GM12878 (cell line): ENCODE results near the gene RMI2. TPM values are rescaled to one million over a fixed set of nuclear protein-coding genes. Genes with fewer than 3 reads are reported as not detected.
A peak's percentile ranks its signal among the peaks of the same experiment; 100 is the strongest.

Experiments
- ATAC-seq: fragments of 200-7000 bp; cut with Tn5 transposase; 3 replicates; pipeline ENCODE4 v1.9.1; 2020; ENCODE audit warnings: mild to moderate bottlenecking, moderate library complexity
- BruUV-seq: library from RNA; stranded (reverse); fragments of 400-500 nt; replicated peaks from 2 replicates; lab custom pipeline; 2021; lab: Mats Ljungman, UMichigan
- CTCF ChIA-PET: fragments of 300-600 bp; sonication (Branson Sonifier 250); formaldehyde crosslinking; extraction: SDS; loops from one replicate; lab custom pipeline; 2021; ENCODE audit warnings: inconsistent platforms; lab: Yijun Ruan, JAX
- POLR2A ChIA-PET: fragments of 350-600 bp; formaldehyde crosslinking; extraction: SDS; loops from one replicate; lab custom pipeline; 2021; ENCODE audit warnings: inconsistent platforms; lab: Charles Lee
- RAD21 ChIA-PET: fragments of 300-600 bp; sonication (Branson Sonifier 250); formaldehyde crosslinking; loops from one replicate; lab custom pipeline; 2023; ENCODE audit warnings: antibody characterized with exemption; ENCODE audit not compliant: unreplicated experiment; lab: Charles Lee
- SMC1A ChIA-PET: fragments of 300-600 bp; sonication (Branson Sonifier 250); formaldehyde crosslinking; loops from one replicate; lab custom pipeline; 2023; ENCODE audit not compliant: unreplicated experiment, uncharacterized antibody; lab: Charles Lee
- DNase-seq: peaks from one replicate; pipeline ENCODE4 v3.0.0-alpha.2; 2011; ENCODE audit warnings: low read depth, low spot score
- FAIRE-seq: peaks from 3 replicates; lab custom pipeline; 2011; peaks lifted over from hg19 to GRCh38; lab: Jason Lieb, UNC
- H2AFZ ChIP-seq: 2 replicates; pipeline ENCODE4 v1.6.0; 2011; ENCODE audit warnings: low read depth, low read length, control low read depth; ENCODE audit not compliant: control insufficient read depth
- H3K27ac ChIP-seq: 2 replicates; pipeline ENCODE4 v1.5.1; 2011; ENCODE audit warnings: control low read depth; ENCODE audit not compliant: control insufficient read depth, insufficient read depth
- H3K27me3 ChIP-seq, 2 experiments: replicated peaks in 1 of 2; 2 replicates each; pipeline versions ENCODE4 v1.6.0 to v1.6.1; 2011; ENCODE audit warnings: low read length in 1 of 2; ENCODE audit not compliant: control insufficient read depth in 2 of 2, insufficient read depth in 2 of 2
- H3K36me3 ChIP-seq, 2 experiments: 2 replicates each; pipeline ENCODE4 v1.5.1; 2011; ENCODE audit warnings: low read length in 1 of 2; ENCODE audit not compliant: control insufficient read depth in 2 of 2, insufficient read depth in 2 of 2
- H3K4me1 ChIP-seq: 2 replicates; pipeline ENCODE4 v1.6.1; 2011; ENCODE audit warnings: mild to moderate bottlenecking, low read length, moderate library complexity, mixed read lengths; ENCODE audit not compliant: control insufficient read depth, insufficient read depth
- H3K4me2 ChIP-seq: 2 replicates; pipeline ENCODE4 v1.6.0; 2011; ENCODE audit warnings: control low read depth; ENCODE audit not compliant: control insufficient read depth, insufficient read depth
- H3K4me3 ChIP-seq: fragments of 200-600 bp; sonication (generic); 2 replicates; pipeline ENCODE4 v1.5.1; 2016
- H3K79me2 ChIP-seq: 2 replicates; pipeline ENCODE4 v1.6.0; 2011; ENCODE audit warnings: low read length; ENCODE audit not compliant: control insufficient read depth, insufficient read depth
- H3K9ac ChIP-seq: 2 replicates; pipeline ENCODE4 v1.8.0; 2011; ENCODE audit warnings: low read length, control low read depth, mixed read lengths; ENCODE audit not compliant: control insufficient read depth, insufficient read depth
- H3K9me3 ChIP-seq: replicated peaks from 3 replicates; pipeline ENCODE4 v1.5.1; 2011; ENCODE audit warnings: mild to moderate bottlenecking, low read length; ENCODE audit not compliant: control insufficient read depth, insufficient read depth
- H4K20me1 ChIP-seq: 2 replicates; pipeline ENCODE4 v1.6.0; 2011; ENCODE audit not compliant: control insufficient read depth, insufficient read depth
- ASH2L ChIP-seq: fragments of 300-600, 200-600 bp; sonication (generic); IDR thresholded peaks from 2 replicates; pipeline ENCODE4 v1.6.1; 2017; ENCODE audit warnings: low read depth, mild to moderate bottlenecking, borderline replicate concordance
- CTCF ChIP-seq, 3 experiments: IDR thresholded peaks in 2 of 3; conservative IDR thresholded peaks in 1 of 3; 2 replicates each; pipeline ENCODE4 v1.5.1; 2011; ENCODE audit warnings: low read depth in 3 of 3, low read length in 3 of 3, mild to moderate bottlenecking in 3 of 3, control low read depth in 2 of 3, moderate library complexity in 2 of 3, inconsistent platforms in 1 of 3, mixed read lengths in 1 of 3; ENCODE audit not compliant: control insufficient read depth in 2 of 3, insufficient read depth in 1 of 3; ENCODE audit errors: extremely low read depth in 1 of 3
- FOS ChIP-seq: IDR thresholded peaks from 3 replicates; pipeline ENCODE4 v1.6.1; 2011; ENCODE audit warnings: borderline replicate concordance; ENCODE audit not compliant: insufficient read length; ENCODE audit errors: extremely low read depth
- GATAD2B ChIP-seq: fragments of 450-650 bp; conservative IDR thresholded peaks from 2 replicates; pipeline ENCODE4 v1.6.1; 2017; ENCODE audit warnings: low read depth, mild to moderate bottlenecking, moderate library complexity
- MXI1 ChIP-seq: fragments of 150-350 bp; IDR thresholded peaks from 2 replicates; pipeline ENCODE4 v1.6.1; 2011; ENCODE audit warnings: low read depth, mild to moderate bottlenecking, inconsistent platforms, low read length, improper control_type of control experiment
- MYB ChIP-seq: fragments of 150-350 bp; IDR thresholded peaks from 2 replicates; pipeline ENCODE4 v1.6.1; 2014; ENCODE audit warnings: mild to moderate bottlenecking, low read depth, low read length, borderline replicate concordance
- MYC ChIP-seq: IDR thresholded peaks from 2 replicates; pipeline ENCODE4 v1.6.1; 2011; ENCODE audit warnings: mild to moderate bottlenecking, low read length, moderate library complexity, inconsistent platforms; ENCODE audit not compliant: insufficient read depth, insufficient replicate concordance, insufficient read length, severe bottlenecking
- RB1 ChIP-seq: fragments of 450-650 bp; formaldehyde crosslinking; IDR thresholded peaks from 2 replicates; pipeline ENCODE4 v1.6.1; 2017; ENCODE audit warnings: mild to moderate bottlenecking, borderline replicate concordance
- SIN3A ChIP-seq: IDR thresholded peaks from 2 replicates; pipeline ENCODE4 v1.6.1; 2012; ENCODE audit warnings: low read depth, low read length, improper control_type of control experiment
- SIX5 ChIP-seq: IDR thresholded peaks from 2 replicates; pipeline ENCODE4 v1.6.1; 2011; ENCODE audit warnings: mild to moderate bottlenecking, low read depth, low read length, moderate library complexity; ENCODE audit not compliant: severe bottlenecking
- SMARCA5 ChIP-seq: fragments of 450-650 bp; IDR thresholded peaks from 2 replicates; pipeline ENCODE4 v1.6.1; 2017; ENCODE audit warnings: mild to moderate bottlenecking
- SP1 ChIP-seq: IDR thresholded peaks from one replicate; pipeline ENCODE4 v1.6.1; 2011; ENCODE audit warnings: low read depth, low read length
- TAF1 ChIP-seq: IDR thresholded peaks from 2 replicates; pipeline ENCODE4 v1.6.1; 2011; ENCODE audit warnings: mild to moderate bottlenecking, low read depth, low read length, borderline replicate concordance
- TCF12 ChIP-seq: IDR thresholded peaks from 2 replicates; pipeline ENCODE4 v1.6.1; 2011; ENCODE audit warnings: low read depth, mild to moderate bottlenecking, low read length
- USF2 ChIP-seq: IDR thresholded peaks from 2 replicates; pipeline ENCODE4 v1.6.1; 2011; ENCODE audit warnings: low read depth, low read length, improper control_type of control experiment, borderline replicate concordance
- ZBED1 ChIP-seq: IDR thresholded peaks from 2 replicates; pipeline ENCODE4 v1.6.1; 2016; ENCODE audit warnings: borderline replicate concordance
- ZSCAN29 ChIP-seq: fragments of 450-650 bp; IDR thresholded peaks from 2 replicates; pipeline ENCODE4 v1.6.1; 2017; ENCODE audit warnings: mild to moderate bottlenecking, moderate library complexity
- WGBS: methylation state at CpG from one replicate; pipeline ENCODE4 v1.1.6; 2016; ENCODE audit warnings: low lambda C conversion rate; ENCODE audit not compliant: insufficient replicate concordance, insufficient coverage; ENCODE audit errors: missing lambda C conversion rate; 5-methylcytosine and 5-hydroxymethylcytosine counted together
- in situ Hi-C: fragments of 300-500 bp; cut with MboI; formaldehyde crosslinking; loops from 9 replicates; pipeline ENCODE4 v1.14.3; 2018; ENCODE audit warnings: mixed read lengths
- intact Hi-C: fragments of 100-400 bp; cut with micrococcal nuclease; formaldehyde crosslinking; loops from one replicate; pipeline ENCODE4 v1.14.2; 2022; ENCODE audit not compliant: unreplicated experiment
- polyA plus RNA-seq, 11 experiments: library from polyadenylated mRNA; depleted of rRNA in 4 of 11; unstranded in 6 of 11; stranded (reverse) in 5 of 11; fragments of >200 nt; fragmentation: Nextera tagmentation in 4 of 11; fragmentation: Illumina TruSeq in 1 of 11; extraction: Ambion mirVana in 4 of 11; extraction: Trizol in 1 of 11; gene quantifications; 1 replicate in 1 of 11; 2 replicates in 10 of 11; pipeline versions ENCODE4 v1.2.1 to v1.2.3, GENCODE V29; 2011 to 2016; ENCODE audit warnings: inconsistent platforms in 2 of 11, missing spikeins in 2 of 11, low read depth in 1 of 11
- total RNA-seq, 4 experiments: library from RNA; depleted of rRNA in 3 of 4; stranded (reverse); fragments of >200 nt in 3 of 4; fragmentation: Illumina TruSeq in 1 of 4; extraction: Trizol in 1 of 4; gene quantifications; 2 replicates each; pipeline versions ENCODE4 v1.2.1 to v1.2.3, GENCODE V29; 2013 to 2021
- TF ChIP-seq, protein P1 (sequence below): fragments of 450-650 bp; conservative IDR thresholded peaks from 2 replicates; pipeline ENCODE4 v1.6.1; 2017; ENCODE audit warnings: mild to moderate bottlenecking, moderate library complexity

Gene RMI2
- total and polyA plus RNA-seq, 10 of the 15 experiments (the other 5 are each of a cell fraction or from before 2014, with no cell fraction given): 9.6 to 68.8 (median 32.1) TPM

GRCh38 chr16:11297492-11298142, 47.6 kb upstream of the RMI2 start:
- ChIA-PET CTCF (interaction anchor here (0.8 to 7.4 kb wide), 20 partner anchors 12 to 344 kb away, joined by 3 to 104 read pairs (median 5); partner anchors contain the start of gene SOCS1), SMC1A (interaction anchor here (0.8 to 8.4 kb wide), 36 partner anchors 9 to 347 kb away, joined by 3 to 194 read pairs (median 4); partner anchors contain the start of genes PRM3, SOCS1 and TNP2), RAD21 (interaction anchor here (0.8 to 6.8 kb wide), 27 partner anchors 12 to 349 kb away, joined by 3 to 206 read pairs (median 9); partner anchors contain the start of genes PRM2 and SOCS1), POLR2A (interaction anchor here (0.5 to 6.0 kb wide), 17 partner anchors 9 to 348 kb away, joined by 3 to 85 read pairs (median 5); partner anchors contain the start of gene SOCS1)
- peak overlapping the region; percentile 89 for H3K4me2 ChIP-seq
- 2% methylated on average over 18 of the region's 19 CpGs for WGBS
- intact Hi-C loops (loop anchor here (1.0 to 5.0 kb wide), 5 partner anchors 42 to 333 kb away; no protein-coding TSS in a partner anchor), in situ Hi-C loops (no loop called here)
- DNase-seq (peak; percentile 92), ATAC-seq (peak; percentile 91), FAIRE-seq (peak; percentile 83)
- H3K4me3 ChIP-seq: peak overlapping the region; percentile 30; the same call in 1 of the 2 replicates
- H3K9ac ChIP-seq: peak overlapping the region; percentile 69
- peaks cover 57% of the 10 kb centered on the region for H3K4me1 ChIP-seq
- no peaks in the 10 kb centered on the region for H3K27me3 ChIP-seq
- H3K9me3 ChIP-seq: no peaks in the 10 kb centered on the region
- H3K79me2 ChIP-seq: no peaks in the 10 kb centered on the region; the same call in 1 of the 2 replicates
- no peak overlapping the region; the same call in 1 of the 2 replicates for H2AFZ ChIP-seq
- H3K27ac ChIP-seq: peak overlapping the region; percentile 91
- no peaks in the 10 kb centered on the region for H3K36me3 ChIP-seq
- BruUV-seq: no TSS peak
- H4K20me1 ChIP-seq: no peaks in the 10 kb centered on the region
- peak; percentile 64 for TF ChIP-seq USF2
- no peak for TF ChIP-seq ZSCAN29
- TF ChIP-seq RB1: no peak; the same call in 1 of the 2 replicates
- no peak for TF ChIP-seq ASH2L
- peak; percentile 64 for TF ChIP-seq SP1
- TF ChIP-seq FOS: no peak
- peak; percentile 32; the same call in 1 of the 2 replicates for TF ChIP-seq TAF1
- TF ChIP-seq GATAD2B: peak; percentile 100
- 0 out of 2 replicates have a peak, but pooled peaks have one; percentile 58 for TF ChIP-seq MYB
- TF ChIP-seq ZBED1: peak; percentile 45; the same call in 1 of the 2 replicates
- TF ChIP-seq MXI1: 0 out of 2 replicates have a peak, but pooled peaks have one; percentile 21
- TF ChIP-seq MYC: no peak
- no peak for TF ChIP-seq SIX5
- TF ChIP-seq, protein P1, sequence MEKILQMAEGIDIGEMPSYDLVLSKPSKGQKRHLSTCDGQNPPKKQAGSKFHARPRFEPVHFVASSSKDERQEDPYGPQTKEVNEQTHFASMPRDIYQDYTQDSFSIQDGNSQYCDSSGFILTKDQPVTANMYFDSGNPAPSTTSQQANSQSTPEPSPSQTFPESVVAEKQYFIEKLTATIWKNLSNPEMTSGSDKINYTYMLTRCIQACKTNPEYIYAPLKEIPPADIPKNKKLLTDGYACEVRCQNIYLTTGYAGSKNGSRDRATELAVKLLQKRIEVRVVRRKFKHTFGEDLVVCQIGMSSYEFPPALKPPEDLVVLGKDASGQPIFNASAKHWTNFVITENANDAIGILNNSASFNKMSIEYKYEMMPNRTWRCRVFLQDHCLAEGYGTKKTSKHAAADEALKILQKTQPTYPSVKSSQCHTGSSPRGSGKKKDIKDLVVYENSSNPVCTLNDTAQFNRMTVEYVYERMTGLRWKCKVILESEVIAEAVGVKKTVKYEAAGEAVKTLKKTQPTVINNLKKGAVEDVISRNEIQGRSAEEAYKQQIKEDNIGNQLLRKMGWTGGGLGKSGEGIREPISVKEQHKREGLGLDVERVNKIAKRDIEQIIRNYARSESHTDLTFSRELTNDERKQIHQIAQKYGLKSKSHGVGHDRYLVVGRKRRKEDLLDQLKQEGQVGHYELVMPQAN: 0 out of 2 replicates have a peak, but pooled peaks have one; percentile 43
- no peak for TF ChIP-seq SIN3A
- peak; percentile 68 for TF ChIP-seq SMARCA5
- TF ChIP-seq CTCF (IDR thresholded peaks at IDR 0.05 in 2 of 3, conservative IDR thresholded peaks at IDR 0.05 in 1 of 3; ENCODE audit: control insufficient read depth in 2 of 3, extremely low read depth in 1 of 3, insufficient read depth in 1 of 3, low read depth in 3 of 3, low read length in 3 of 3): peak in 1 of 3 experiments; percentile 26; a peak in 2 of 6 replicates
- peak; percentile 99 for TF ChIP-seq TCF12
